HS-27A (cell line): Measurements from ENCODE around the gene MTRF1.

Experiments used
- DNase-seq: peaks from one replicate; pipeline ENCODE4 v3.0.0-alpha.2; 2012; ENCODE audit warnings: low read depth, missing footprints

MTRF1 gene

DNA sequence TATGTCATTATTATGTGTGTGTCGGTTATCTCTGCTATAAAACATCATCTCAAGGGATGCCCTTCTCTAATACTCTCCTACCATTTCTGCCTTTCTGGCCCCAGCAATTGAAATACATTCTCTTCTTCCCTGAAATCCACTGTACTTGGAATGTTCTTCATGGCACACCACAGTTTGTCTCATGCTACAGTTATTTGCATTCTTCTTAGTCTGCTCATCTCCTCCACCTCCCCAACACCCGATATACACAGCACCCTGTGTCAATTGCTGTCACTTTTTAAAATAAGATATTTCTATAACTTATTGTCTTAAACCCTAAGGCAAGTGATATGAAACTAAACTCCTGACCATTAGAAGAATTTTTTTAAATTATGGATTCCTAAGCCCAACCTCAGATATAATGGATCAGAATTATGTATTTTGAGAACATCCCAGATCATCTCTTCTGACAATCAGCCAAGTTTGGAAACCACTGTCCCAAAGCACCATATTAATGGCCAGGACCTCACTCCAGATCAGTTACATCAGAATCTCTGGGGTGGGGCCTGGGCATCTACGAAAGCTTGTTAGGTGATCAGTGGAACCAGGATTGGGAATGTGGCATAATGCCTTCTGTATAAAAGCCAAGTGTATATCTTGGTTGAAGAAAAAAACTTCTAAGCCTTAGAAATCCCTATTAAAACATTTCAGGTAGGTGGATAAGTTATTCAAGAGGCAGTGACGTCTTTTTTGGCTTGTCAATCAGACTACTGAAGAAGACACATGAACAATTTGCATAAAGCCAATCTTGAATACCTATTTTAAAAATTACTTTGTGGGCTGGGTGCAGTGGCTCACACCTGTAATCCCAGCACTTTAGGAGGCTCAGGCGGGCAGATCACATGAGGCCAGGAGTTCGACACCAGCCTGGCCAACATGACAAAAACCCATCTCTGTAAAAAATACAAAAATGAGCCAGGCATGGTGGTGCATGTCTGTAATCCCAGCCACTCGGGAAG lies 39.0 kb downstream of the MTRF1 start:
- DNase-seq = peak; percentile 38

GRCh38 chr13:41222259-41222852 lies 41.0 kb downstream of the MTRF1 start:
- DNase-seq = no peak

- no peak for DNase-seq
These were observed 43.0 kb downstream of the MTRF1 start for GRCh38 chr13:41220401-41220800.

- DNase-seq = no peak
These were observed 47.2 kb downstream of the MTRF1 start for GRCh38 chr13:41216160-41216559.

GRCh38 chr13:41213919-41214318 lies 49.5 kb downstream of the MTRF1 start:
- DNase-seq = no peak

DNA sequence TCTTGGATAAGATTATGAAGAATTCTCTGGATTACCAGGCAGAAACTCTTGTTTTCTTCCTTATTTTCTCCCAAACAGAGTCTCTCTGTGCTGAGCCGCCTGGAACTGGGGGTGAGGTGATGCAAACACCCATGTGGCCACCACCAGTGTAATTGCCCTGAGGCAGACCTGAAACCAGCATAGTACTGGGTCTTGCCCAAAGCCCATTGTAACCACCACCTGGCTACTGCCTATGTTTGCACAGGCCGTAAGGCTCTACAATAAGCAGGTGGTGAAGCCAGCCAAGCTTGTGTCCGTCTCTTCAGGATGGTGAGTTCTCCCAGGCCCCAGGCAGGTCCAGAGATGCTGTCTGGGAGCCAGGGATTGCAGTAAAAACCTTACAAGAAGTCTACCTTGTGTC lies 50.1 kb downstream of the MTRF1 start:
- DNase-seq = no peak

DNA sequence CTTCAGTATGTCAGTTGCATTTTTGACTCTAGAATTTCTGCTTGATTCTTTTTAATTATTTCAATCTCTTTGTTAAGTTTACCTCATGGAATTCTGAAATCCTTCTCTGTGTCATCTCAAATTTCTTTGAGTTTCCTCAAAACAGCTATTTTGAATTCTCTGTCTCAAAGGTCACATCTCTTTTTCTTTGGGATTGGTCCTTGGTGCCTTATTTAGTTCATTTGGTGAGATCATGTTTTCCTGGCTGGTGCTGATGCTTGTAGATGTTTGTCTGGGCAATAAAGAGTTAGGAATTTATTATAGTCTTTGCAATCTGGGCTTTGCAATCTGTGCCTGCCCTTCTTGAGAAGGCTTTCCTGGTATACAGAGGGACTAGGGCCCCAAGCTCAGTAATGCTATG lies 50.5 kb downstream of the MTRF1 start:
- DNase-seq = no peak

- no peak for DNase-seq
These were observed 52.3 kb downstream of the MTRF1 start for GRCh38 chr13:41211062-41211461.

GRCh38 chr13:41206467-41206866 lies 56.9 kb downstream of the MTRF1 start:
- no peak for DNase-seq

DNA sequence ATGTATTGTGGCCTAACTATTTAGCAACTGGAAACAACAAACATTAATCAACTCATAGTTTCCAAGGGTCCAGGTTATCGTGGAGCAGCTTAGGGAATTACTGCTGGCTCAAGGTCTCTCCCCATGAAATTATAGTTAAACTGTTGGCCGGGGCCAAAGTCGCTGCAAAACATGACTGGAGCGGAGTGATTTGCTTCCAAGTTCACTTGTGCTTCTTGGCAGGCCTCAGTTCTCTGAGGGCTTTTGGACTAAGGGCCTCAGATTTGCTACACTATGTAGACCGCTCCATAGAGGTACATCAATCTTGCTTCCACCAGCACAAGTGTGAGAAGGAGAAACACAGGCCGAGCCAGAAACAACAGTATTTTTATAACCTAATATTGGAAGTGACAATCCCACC lies 59.6 kb downstream of the MTRF1 start:
- DNase-seq = no peak

DNA sequence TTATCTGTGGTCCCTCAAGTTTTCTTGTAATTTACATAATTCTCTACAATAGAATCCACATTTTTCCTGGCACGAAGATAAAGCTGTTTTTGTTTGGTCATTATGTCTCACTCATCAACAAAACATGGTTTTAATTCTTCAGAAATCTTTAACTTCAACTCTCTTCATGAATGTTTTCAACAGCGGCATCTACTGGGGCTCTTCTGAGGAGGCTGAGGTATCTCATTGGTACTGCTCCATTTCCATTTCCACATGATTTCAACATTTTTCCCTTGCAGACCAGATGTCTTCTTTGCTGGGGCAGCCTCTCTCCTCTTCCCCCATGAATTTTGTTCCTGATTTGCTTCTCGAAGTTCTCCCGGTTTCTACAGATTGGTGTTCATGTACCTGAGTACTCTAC lies 63.2 kb downstream of the MTRF1 start:
- no peak for DNase-seq

DNA sequence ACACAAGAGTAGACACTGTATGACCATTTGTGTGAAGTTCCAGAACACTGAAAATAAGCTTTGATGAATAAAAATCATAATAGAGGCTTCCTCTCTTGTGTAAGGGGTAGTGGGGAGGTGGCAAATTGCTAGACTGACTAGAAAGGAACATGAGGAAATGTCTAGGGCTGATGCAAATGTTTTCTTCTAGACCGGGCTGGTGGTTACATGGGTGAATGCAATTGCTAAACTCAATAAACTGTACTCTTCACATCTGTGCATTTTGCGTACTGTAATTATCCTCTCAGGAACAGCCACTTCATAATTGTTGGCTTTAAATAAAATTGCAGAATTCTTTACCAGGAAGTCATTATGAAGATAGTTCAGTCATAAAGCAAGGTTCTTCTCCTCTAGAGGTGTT lies 63.9 kb downstream of the MTRF1 start:
- no peak for DNase-seq

GRCh38 chr13:41199079-41199478 lies 64.3 kb downstream of the MTRF1 start:
- DNase-seq = no peak

- DNase-seq = no peak
These were observed 66.8 kb downstream of the MTRF1 start for GRCh38 chr13:41196620-41197019.

DNA sequence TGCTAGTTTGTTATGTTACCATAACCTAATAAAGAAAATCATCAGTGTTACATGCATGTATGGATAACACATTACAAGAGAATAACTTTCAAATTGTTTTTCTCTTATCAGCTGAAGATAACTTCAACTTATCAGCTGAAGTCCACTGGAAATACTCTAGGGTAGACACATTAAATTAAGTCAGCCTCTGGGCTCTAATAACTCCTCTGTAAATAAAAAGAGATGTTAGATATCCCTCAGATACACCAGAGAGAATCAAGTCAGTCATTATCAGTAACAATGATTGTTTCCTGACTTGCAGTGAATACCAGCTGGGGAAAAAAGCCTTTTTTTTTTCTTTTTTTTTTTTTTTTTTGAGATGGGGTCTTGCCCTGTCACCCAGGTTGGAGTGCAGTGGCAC lies 67.4 kb downstream of the MTRF1 start:
- DNase-seq = no peak

DNA sequence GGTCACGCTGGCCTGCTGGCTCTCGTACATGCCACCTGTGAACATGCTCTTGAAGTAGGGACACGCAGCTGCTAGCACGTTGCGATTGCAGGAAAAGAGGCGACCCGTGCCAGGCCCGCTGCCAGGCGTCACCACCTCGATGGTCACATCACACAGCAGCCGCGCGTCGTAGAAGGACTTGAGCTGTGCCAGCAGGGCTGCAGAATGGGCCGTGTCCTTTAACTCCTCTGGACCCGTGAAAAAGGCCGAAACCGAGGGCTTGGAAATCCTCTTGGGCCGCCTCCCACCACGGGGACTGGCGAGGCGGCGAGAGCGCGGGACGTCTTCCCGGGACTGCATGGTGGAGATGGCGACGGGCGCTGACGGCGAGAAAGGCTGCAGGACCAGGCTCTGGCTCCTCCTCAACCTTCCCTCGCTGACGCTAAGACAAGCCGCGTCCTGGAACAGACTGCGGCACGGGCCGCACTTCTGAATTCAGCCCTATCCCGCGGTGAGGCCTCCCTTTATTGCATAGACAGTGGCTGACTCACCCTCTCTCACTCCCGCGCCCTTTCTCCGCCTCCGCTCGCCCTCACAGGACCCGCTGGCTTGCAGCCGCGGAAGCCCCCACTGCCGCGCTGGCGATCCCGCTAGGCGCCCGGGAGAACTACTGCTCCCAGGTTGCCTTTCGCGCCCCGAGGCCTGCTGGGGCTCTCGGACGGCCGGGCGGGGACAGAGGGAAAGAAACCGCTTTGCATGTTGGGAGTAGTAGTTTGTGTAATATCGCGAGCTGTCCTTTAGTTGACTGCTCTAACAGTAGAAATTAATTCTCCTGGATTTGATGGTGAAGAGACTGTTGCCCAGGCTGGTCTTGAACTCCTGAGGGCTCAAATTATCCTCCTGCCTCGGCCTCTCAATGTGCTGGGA lies 69.2 kb downstream of the MTRF1 start, which contains the start of gene KBTBD7:
KBTBD7 (minus strand) TSS at position 651 of the 906 bp plus-strand sequence; CDS start at position 339, 312 bp downstream.
- DNase-seq = peak; percentile 62

GRCh38 chr13:41193469-41193868 lies 69.9 kb downstream of the MTRF1 start:
- no peak for DNase-seq

DNA sequence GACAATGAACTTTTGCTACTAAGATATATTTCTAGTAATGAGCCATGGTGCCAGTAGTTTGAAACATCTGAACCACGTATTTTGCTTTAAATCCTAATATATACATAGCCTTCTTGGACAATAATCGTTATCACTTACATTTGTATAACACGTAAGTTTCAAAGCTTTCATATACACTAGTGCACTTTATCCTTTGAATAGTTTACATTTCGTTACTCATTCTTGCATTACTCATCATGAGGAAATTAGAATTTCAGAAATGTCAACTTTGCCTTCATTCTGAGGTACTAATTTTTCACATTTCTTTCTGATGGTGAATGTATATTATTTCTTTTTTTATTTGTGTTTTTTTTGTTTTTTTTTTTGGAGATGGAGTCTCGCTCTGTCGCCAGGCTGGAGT lies 74.8 kb downstream of the MTRF1 start:
- no peak for DNase-seq

DNA sequence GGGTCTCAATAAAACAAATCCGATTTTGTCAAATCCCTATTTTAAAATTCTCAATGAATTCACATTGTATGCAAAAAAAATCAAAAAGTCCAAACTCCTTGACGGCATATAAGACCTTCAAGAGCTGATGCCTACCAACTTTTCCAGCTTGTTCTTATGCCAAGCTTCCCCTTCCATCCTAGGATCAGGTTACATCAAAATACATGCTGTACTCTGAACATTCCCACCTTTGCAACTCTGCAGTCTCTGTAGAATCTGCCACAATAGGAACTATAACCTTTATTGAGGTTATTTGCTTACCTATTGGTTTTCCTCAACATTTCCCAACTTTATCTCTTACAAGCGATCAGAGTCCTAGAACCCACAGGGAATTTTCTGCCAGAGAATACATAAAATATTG lies 76.9 kb downstream of the MTRF1 start:
- no peak for DNase-seq

GRCh38 chr13:41182231-41182630 lies 81.1 kb downstream of the MTRF1 start:
- DNase-seq = no peak

- DNase-seq = no peak
These were observed 83.7 kb downstream of the MTRF1 start for GRCh38 chr13:41179593-41180250.

DNA sequence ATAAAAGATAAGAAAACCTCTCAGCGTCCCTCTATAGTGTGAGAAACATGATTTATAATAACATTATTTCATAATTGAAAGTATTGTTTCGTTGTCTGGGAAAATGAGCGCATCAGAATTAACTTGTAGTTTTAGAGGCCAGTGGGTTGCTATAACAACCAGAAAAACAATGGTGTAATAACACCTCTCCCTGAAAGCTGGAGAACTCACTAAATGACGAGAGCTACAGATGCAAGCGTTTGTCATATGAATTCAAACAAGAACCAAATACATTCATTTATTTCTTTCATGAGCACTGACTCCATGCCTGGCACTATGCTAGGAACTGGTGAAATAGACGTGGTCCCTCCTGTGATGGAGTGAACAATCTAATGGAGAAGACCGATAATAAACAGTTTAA lies 85.3 kb downstream of the MTRF1 start:
- DNase-seq = no peak
